T47D (cell line): Measurements from ENCODE around the gene SCYL1.

Experiments
- DNase-seq, 2 experiments: peaks; one replicate each; pipeline versions ENCODE4 v3.0.0 to v3.0.0-alpha.2; 2011 to 2012; ENCODE audit warnings: low read depth in 1 of 2, low spot score in 1 of 2
- JUND ChIP-seq: IDR thresholded peaks from 2 replicates; pipeline ENCODE4 v1.6.1; 2012; ENCODE audit warnings: low read depth
- in situ Hi-C: cut with HindIII; loops from 2 replicates; pipeline ENCODE4 v1.10.0; 2016; ENCODE audit warnings: low sequenced_read_pairs, low pct_unique_long_range_greater_than_20kb

The SCYL1 gene

GRCh38 chr11:65488273-65489034 is 36.4 kb upstream of the SCYL1 start:
- no peak for DNase-seq
- in situ Hi-C loops: no loop called here

GRCh38 chr11:65489035-65489705 is 35.7 kb upstream of the SCYL1 start:
- DNase-seq: peak in 1 of 2 experiments; percentile 70
- in situ Hi-C loops: no loop called here
- TF ChIP-seq JUND: no peak

More at GRCh38 chr11:65488273-65489034, 36.4 kb upstream of the SCYL1 start:
- TF ChIP-seq JUND: no peak

GRCh38 chr11:65489706-65490320 is 35.1 kb upstream of the SCYL1 start:
- in situ Hi-C loops: no loop called here
- no peak for TF ChIP-seq JUND
- DNase-seq: peak in 1 of 2 experiments; percentile 73

- in situ Hi-C loops: no loop called here
- TF ChIP-seq JUND: no peak
Measured at GRCh38 chr11:65491163-65491465, 33.8 kb upstream of the SCYL1 start.

GRCh38 chr11:65491614-65492386 is 33.1 kb upstream of the SCYL1 start:
- DNase-seq: peak in 1 of 2 experiments; percentile 94
- in situ Hi-C loops: no loop called here
- TF ChIP-seq JUND: no peak

More at GRCh38 chr11:65491163-65491465, 33.8 kb upstream of the SCYL1 start:
- DNase-seq: no peak

DNA sequence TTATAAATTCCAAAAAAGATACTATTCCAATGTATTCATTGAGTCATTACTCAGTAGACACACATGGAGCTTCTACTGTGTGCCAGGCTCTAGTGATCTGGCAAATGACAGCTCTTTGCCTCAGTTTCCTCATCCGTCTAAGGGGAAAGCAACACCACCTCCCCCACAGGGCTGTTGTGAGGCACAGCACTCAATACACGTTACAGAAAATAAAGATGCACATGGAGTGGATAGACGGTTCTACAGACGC is 32.6 kb upstream of the SCYL1 start:
- TF ChIP-seq JUND: no peak
- no peak for DNase-seq
- in situ Hi-C loops: no loop called here

DNA sequence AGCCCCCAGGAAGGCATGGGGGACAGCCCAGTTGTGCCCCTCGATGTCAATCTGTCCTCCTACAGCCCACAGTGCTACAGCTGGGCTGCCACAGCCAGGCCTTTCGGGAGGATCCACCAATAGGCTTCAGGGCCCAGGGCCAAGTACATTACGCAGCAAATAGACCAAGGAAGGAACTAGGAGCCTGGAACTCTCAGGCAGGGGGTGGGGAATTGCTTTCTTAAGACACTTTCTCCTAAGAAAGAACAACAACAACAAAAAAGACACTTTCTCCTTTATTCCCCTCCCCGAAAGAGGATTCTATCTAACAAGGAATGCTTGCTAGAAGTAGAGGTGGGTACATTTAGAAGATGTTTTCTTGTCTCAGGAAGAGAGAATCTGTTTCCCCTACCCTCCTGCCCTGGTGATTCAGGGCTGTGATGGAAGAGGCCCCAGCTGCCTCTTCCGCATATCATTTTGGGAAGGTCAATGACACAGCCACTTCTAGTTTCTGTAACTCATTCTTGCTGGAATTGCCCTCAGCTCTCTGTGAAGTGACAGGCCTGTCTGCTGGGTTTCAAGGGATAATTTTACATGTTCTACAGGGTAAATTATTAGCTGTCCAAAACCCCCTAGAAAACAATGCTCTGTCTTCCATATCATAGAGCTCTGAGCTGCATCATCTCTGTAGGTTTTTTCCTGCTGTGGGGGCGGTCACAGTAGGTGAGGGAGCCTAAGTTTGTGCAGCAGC is 32.1 kb upstream of the SCYL1 start:
- in situ Hi-C loops: no loop called here
- DNase-seq: peak in 1 of 2 experiments; percentile 84
- no peak for TF ChIP-seq JUND

DNA sequence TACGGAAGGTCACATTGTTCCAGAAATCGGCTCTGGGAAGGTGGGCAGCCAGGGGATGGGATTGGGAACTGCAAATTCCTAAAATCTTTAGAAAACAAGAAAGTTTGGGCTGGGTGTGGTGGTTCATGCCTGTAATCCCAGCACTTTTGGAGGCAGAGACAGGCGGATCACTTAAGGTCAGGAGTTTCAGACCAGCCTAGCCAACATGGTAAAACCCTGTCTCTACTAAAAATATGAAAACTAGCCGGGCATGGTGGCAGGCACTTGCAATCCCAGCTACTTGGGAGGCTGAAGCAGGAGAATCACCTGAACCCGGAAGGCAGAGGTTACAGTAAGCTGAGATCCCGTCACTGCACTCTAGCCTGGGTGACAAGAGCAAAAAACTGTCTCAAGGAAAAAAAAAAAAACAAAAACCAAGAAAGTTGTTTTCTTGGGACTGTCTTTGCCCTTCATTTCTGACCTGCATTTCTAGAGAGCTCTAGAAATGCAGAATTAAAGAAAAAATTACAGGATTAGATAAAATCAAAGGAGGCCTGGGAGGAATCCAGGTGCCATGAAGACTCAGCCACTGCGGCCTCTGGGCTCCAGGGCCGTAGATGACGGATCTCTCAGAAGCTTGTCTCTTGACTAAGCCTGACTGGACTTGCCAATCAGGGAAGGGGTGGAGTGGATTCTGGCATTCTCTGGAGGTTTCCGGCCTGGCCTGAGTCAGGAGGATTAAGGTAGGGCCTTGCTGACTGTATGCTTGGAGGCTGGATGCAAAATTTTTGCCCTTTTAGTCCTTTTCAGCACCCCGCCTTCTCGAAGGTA is 31.3 kb upstream of the SCYL1 start:
- peak; percentile 37; the same call in 1 of the 2 replicates for TF ChIP-seq JUND
- in situ Hi-C loops: no loop called here
- DNase-seq: peak; percentile 70 to 95

GRCh38 chr11:65496304-65497140 is 28.4 kb upstream of the SCYL1 start:
- TF ChIP-seq JUND: no peak
- in situ Hi-C loops: no loop called here
- peak in 1 of 2 experiments; percentile 74 for DNase-seq

DNA sequence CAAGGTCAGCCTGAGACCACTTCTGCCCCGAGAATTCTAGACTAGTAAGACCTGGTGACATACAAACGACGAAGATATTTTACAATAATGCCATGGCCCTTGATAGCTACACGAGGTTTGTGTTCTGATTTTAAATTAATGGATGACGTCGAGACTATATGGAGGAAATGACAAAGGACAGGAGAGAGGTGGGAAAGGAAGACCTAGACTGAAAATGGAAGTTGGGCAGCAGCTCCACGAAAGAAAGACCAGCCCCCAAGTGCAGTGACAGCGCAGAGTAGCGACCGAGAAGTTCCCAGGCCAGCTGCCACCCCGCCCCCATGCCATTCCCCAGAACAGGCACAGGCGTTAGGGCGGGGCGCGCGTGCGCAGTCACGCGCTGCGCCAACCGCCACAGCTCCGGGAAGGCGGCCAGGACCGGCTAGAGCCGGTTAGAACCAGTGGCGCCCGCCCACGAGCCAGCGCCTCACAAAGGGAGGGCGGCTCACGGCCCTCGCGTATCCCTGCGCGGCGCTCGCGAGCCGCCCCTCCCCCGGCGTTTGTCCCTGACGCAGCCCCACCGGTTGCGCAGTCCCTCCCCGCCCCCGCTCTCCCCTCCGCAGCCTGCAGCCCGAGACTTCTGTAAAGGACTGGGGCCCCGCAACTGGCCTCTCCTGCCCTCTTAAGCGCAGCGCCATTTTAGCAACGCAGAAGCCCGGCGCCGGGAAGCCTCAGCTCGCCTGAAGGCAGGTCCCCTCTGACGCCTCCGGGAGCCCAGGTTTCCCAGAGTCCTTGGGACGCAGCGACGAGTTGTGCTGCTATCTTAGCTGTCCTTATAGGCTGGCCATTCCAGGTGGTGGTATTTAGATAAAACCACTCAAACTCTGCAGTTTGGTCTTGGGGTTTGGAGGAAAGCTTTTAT is 27.5 kb upstream of the SCYL1 start:
- peak; percentile 75 to 100 for DNase-seq
- no peak for TF ChIP-seq JUND
- in situ Hi-C loops: no loop called here
